HG03575 (cell line): Measurements from ENCODE around the gene PRRC2B.
"Not testable (repeated sequence)": the region's sequence is repeated elsewhere in the genome, so short reads cannot be mapped to it uniquely, and the experiment has no call there.

Source experiments
- ATAC-seq: cut with Tn5 transposase; IDR thresholded peaks from one replicate; pipeline ENCODE4 v1.9.1; 2021; ENCODE audit not compliant: unreplicated experiment, insufficient number of reproducible peaks, low FRiP score; ENCODE audit errors: extremely low read depth

PRRC2B gene

GRCh38 chr9:131382850-131383729 lies 10.8 kb upstream of the PRRC2B start:
- ATAC-seq = no peak

- ATAC-seq = no peak
These were observed 8.6 kb upstream of the PRRC2B start for GRCh38 chr9:131385296-131385695.

- ATAC-seq = no peak
These were observed 7.6 kb upstream of the PRRC2B start for GRCh38 chr9:131386281-131386680.

- no peak for ATAC-seq
These were observed 6.5 kb upstream of the PRRC2B start for GRCh38 chr9:131387394-131387793.

GRCh38 chr9:131391020-131391419 lies 2.9 kb upstream of the PRRC2B start:
- no peak for ATAC-seq

- ATAC-seq = no peak
These were observed 2.4 kb upstream of the PRRC2B start for GRCh38 chr9:131391504-131391903.

GRCh38 chr9:131394464-131395156 lies 724 bp downstream of the PRRC2B start:
- no peak for ATAC-seq

- no peak for ATAC-seq
These were observed 1.5 kb downstream of the PRRC2B start for GRCh38 chr9:131395157-131396098.

- not testable (repeated sequence) for ATAC-seq
These were observed 2.2 kb downstream of the PRRC2B start for GRCh38 chr9:131396099-131396479.

- no peak for ATAC-seq
These were observed 2.7 kb downstream of the PRRC2B start for GRCh38 chr9:131396626-131397025.

GRCh38 chr9:131397100-131397790 lies 3.4 kb downstream of the PRRC2B start:
- no peak for ATAC-seq

- ATAC-seq = no peak
These were observed 4.3 kb downstream of the PRRC2B start for GRCh38 chr9:131398204-131398603.

GRCh38 chr9:131399972-131400371 lies 6.1 kb downstream of the PRRC2B start:
- no peak for ATAC-seq

GRCh38 chr9:131400627-131401026 lies 6.7 kb downstream of the PRRC2B start:
- no peak for ATAC-seq

- ATAC-seq = no peak
These were observed 8.2 kb downstream of the PRRC2B start for GRCh38 chr9:131402073-131402472.

GRCh38 chr9:131402738-131403492 lies 9.0 kb downstream of the PRRC2B start:
- no peak for ATAC-seq

- ATAC-seq = no peak
These were observed 9.5 kb downstream of the PRRC2B start for GRCh38 chr9:131403493-131403773.

GRCh38 chr9:131404581-131404980 lies 10.7 kb downstream of the PRRC2B start:
- no peak for ATAC-seq
